CD4-positive, alpha-beta T cell treated with Interleukin-4 for 4 hours (primary cell): ENCODE measurements around the gene WASHC2C.
"Not testable (repeated sequence)": the region's sequence is repeated elsewhere in the genome, so short reads cannot be mapped to it uniquely, and the experiment has no call there.

Experiments used
- DNase-seq: peaks from one replicate; pipeline ENCODE4 v3.0.0-alpha.2; 2020

Gene WASHC2C

GRCh38 chr10:45771757-45772461, 44.8 kb downstream of the WASHC2C start:
- not testable (repeated sequence) for DNase-seq

- not testable (repeated sequence) for DNase-seq
Measured at GRCh38 chr10:45786217-45786616, 59.2 kb downstream of the WASHC2C start.

GRCh38 chr10:45787212-45787741, 60.2 kb downstream of the WASHC2C start:
- not testable (repeated sequence) for DNase-seq

GRCh38 chr10:45789991-45790390, 62.9 kb downstream of the WASHC2C start:
- not testable (repeated sequence) for DNase-seq

GRCh38 chr10:45790694-45791426, 63.8 kb downstream of the WASHC2C start:
- not testable (repeated sequence) for DNase-seq

- DNase-seq = not testable (repeated sequence)
Measured at GRCh38 chr10:45794761-45795160, 67.7 kb downstream of the WASHC2C start.

GRCh38 chr10:45803060-45804010, 76.3 kb downstream of the WASHC2C start:
- DNase-seq = not testable (repeated sequence)

- DNase-seq = not testable (repeated sequence)
Measured at GRCh38 chr10:45804996-45805395, 77.9 kb downstream of the WASHC2C start.

- no peak for DNase-seq
Measured at GRCh38 chr10:45809837-45810236, 82.8 kb downstream of the WASHC2C start.

- no peak for DNase-seq
Measured at GRCh38 chr10:45811075-45811474, 84.0 kb downstream of the WASHC2C start.

- not testable (repeated sequence) for DNase-seq
Measured at GRCh38 chr10:45812959-45813358, 85.9 kb downstream of the WASHC2C start.

GRCh38 chr10:45814146-45814545, 87.1 kb downstream of the WASHC2C start:
- not testable (repeated sequence) for DNase-seq

- no peak for DNase-seq
Measured at GRCh38 chr10:45817130-45817859, 90.2 kb downstream of the WASHC2C start.

GRCh38 chr10:45817912-45818311, 90.8 kb downstream of the WASHC2C start:
- no peak for DNase-seq

- DNase-seq = no peak
Measured at GRCh38 chr10:45819552-45819951, 92.5 kb downstream of the WASHC2C start.

- DNase-seq = not testable (repeated sequence)
Measured at GRCh38 chr10:45820107-45820830, 93.2 kb downstream of the WASHC2C start.

GRCh38 chr10:45822918-45823317, 95.9 kb downstream of the WASHC2C start:
- not testable (repeated sequence) for DNase-seq
